Stomach smooth muscle (tissue), 2 donors: ENCODE data around the gene RAMP3.
"Not testable (repeated sequence)": the region's sequence is repeated elsewhere in the genome, so short reads cannot be mapped to it uniquely, and the experiment has no call there.

Source experiments
- H3K27ac ChIP-seq: one replicate; pipeline ENCODE4 v1.7.0; 2013; ENCODE audit warnings: mild to moderate bottlenecking, low read length, inconsistent platforms
- H3K27me3 ChIP-seq, 2 donors: one replicate each; pipeline ENCODE4 v1.7.0; 2013; ENCODE audit warnings: low read length in 2 of 2; ENCODE audit not compliant: insufficient read depth in 2 of 2, control insufficient read depth in 1 of 2
- H3K36me3 ChIP-seq, 2 donors: one replicate each; pipeline ENCODE4 v1.7.0; 2013; ENCODE audit warnings: low read length in 2 of 2; ENCODE audit not compliant: control insufficient read depth in 2 of 2, insufficient read depth in 2 of 2
- H3K4me1 ChIP-seq: one replicate; pipeline ENCODE4 v1.7.0; 2013; ENCODE audit warnings: low read length; ENCODE audit not compliant: control insufficient read depth, insufficient read depth
- H3K4me3 ChIP-seq, 2 donors: one replicate each; pipeline ENCODE4 v1.7.0; 2013; ENCODE audit warnings: low read length in 2 of 2
- H3K9ac ChIP-seq, 2 donors: one replicate each; pipeline ENCODE4 v1.7.0; 2013; ENCODE audit warnings: low read length in 2 of 2, mild to moderate bottlenecking in 1 of 2
- H3K9me3 ChIP-seq, 2 donors: one replicate each; pipeline ENCODE4 v1.7.0; 2013; ENCODE audit warnings: low read length in 2 of 2; ENCODE audit not compliant: control insufficient read depth in 2 of 2
- donor health status: healthy.
- donor health status: Pancreatic carcinoma.

Gene RAMP3, protein sequence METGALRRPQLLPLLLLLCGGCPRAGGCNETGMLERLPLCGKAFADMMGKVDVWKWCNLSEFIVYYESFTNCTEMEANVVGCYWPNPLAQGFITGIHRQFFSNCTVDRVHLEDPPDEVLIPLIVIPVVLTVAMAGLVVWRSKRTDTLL

DNA sequence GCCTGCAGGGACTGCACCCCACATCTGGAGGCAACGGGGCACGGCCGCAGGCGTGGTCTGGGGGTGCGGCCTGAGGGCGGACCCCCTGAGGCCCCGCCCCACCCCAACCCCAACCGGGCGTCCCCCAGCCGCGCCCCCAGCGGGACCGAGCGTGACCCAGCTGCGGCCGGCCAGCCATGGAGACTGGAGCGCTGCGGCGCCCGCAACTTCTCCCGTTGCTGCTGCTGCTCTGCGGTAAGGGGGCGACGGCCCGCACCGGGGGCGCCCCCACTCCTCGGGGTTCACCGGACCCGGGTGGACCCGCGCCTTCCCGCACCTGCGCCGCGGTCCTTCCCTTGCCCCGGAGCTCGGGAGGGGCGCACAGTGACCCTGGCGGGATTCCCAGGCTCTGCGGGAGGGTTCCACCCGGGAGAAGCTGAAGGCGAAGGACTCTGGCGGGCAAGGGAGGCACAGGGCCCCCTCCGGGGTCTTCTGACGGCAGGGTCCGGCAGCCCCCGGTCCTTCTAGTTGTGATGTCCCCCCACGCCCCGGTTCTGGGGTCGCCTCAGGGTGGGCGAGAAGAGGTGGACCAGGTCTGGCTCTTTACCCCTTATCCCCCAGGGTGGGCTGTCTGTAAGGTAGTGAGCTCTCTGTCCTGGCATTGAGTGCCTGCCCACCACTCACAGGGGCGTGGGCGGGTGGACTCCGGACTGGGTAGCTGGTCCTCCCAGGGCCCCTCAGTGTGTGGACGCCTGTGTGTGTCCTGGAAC is at the start of gene RAMP3:
RAMP3 (plus strand) TSS at position 139 of the 749 bp plus-strand sequence; CDS start at position 177, 38 bp downstream.
- Histone ChIP-seq H3K9me3 (no peaks in the 10 kb centered on the region), H3K27ac (no peak within 1 kb of the TSS), H3K27me3 (peaks cover 13 to 22% of the 10 kb centered on the region in 2 donors), H3K36me3 (no peaks in the 10 kb centered on the region), H3K4me1 (peaks cover 4% of the 10 kb centered on the region), H3K4me3 (peak within 1 kb of the TSS in 1 of 2 donors; percentile 47), H3K9ac (no peak within 1 kb of the TSS)

DNA sequence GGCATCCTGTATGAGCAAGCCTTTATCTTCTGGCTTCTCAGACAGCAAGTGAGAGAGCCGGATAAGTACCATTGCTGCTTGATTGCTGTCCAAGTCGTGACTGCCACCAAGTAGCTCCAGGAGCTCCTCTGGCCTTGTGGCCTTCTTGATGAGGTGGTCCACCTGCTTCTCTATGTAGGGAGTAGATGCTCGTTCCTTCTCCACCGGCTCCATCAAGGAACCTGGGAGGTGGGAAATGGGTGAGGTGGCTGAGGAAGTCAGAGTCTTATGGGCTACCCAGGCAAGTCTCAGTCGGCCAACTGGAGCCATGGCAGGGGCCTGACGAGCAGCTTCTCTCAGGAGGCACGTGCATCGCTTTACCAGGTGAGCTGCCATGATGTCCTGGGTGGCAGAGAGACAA is 48.7 kb upstream of the RAMP3 start:
- no peak overlapping the region for H3K4me3 ChIP-seq
- H3K9me3 ChIP-seq = no peaks in the 10 kb centered on the region
- H3K36me3 ChIP-seq = peaks cover 48 to 52% of the 10 kb centered on the region in 2 donors
- peaks cover 24% of the 10 kb centered on the region for H3K4me1 ChIP-seq
- H3K27ac ChIP-seq = no peak overlapping the region
- H3K9ac ChIP-seq = no peak overlapping the region
- no peaks in the 10 kb centered on the region for H3K27me3 ChIP-seq

- Histone ChIP-seq H3K4me1 (peaks cover 24% of the 10 kb centered on the region), H3K9me3 (no peaks in the 10 kb centered on the region)
Measured at GRCh38 chr7:45111298-45112223, 46.0 kb upstream of the RAMP3 start, which contains the start of gene TBRG4. TSS of gene TBRG4 (minus strand) at chr7:45111697. CDS start at chr7:45109237, 2,460 bp downstream.

DNA sequence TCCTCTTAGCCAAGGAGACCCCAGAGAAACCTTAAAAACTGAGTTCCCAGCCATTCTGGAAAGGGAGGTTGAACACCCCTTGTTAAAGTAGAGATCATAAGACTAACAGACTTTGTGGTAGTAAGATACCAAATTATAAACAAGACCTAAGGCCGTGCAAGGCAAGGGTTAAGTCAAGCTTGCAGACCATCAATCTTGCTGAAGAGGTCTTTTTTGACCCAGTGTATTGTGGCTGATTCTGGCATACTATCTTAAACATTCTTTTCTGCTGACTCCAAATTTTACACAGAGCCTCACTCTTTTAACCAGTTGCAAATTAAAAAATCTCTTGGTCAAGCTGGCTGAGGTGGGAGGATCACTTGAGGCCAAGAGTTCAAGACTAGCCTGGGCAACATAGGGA is 44.9 kb upstream of the RAMP3 start:
- Histone ChIP-seq H3K27me3 (peaks cover 0 to 2% of the 10 kb centered on the region in 2 donors), H3K36me3 (peaks cover 12 to 16% of the 10 kb centered on the region in 2 donors), H3K4me1 (peaks cover 21% of the 10 kb centered on the region), H3K4me3 (no peak overlapping the region), H3K9me3 (no peaks in the 10 kb centered on the region), H3K9ac (no peak overlapping the region), H3K27ac (no peak overlapping the region)

More at GRCh38 chr7:45111298-45112223, 46.0 kb upstream of the RAMP3 start, which contains the start of gene TBRG4:
- peaks cover 21 to 27% of the 10 kb centered on the region in 2 donors for H3K36me3 ChIP-seq
- H3K4me3 ChIP-seq = peak within 1 kb of the TSS; percentile 97 to 98
- H3K27ac ChIP-seq = peak within 1 kb of the TSS; percentile 97
- H3K27me3 ChIP-seq = no peaks in the 10 kb centered on the region
- H3K9ac ChIP-seq = peak within 1 kb of the TSS; percentile 90 to 95

DNA sequence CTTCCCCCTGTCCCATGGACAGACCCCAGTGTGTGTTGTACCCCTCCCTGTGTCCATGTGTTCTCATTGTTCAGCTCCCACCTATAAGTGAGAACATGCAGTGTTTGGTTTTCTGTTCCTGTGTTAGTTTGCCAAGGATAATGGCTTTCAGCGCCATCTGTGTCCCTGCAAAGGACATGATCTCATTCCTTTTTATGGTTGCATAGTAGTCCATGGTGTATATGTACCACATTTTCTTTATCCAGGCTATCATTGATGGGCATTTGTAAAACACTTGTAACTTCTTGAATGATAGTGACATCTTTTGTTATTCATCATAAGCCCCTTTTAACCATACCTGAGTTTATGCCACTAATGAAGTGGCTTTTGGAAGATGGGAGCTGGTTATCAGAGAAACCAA is 43.3 kb upstream of the RAMP3 start:
- not testable (repeated sequence) for H3K36me3 ChIP-seq, H3K27ac ChIP-seq, H3K4me1 ChIP-seq, H3K9ac ChIP-seq, H3K4me3 ChIP-seq, H3K9me3 ChIP-seq, H3K27me3 ChIP-seq

DNA sequence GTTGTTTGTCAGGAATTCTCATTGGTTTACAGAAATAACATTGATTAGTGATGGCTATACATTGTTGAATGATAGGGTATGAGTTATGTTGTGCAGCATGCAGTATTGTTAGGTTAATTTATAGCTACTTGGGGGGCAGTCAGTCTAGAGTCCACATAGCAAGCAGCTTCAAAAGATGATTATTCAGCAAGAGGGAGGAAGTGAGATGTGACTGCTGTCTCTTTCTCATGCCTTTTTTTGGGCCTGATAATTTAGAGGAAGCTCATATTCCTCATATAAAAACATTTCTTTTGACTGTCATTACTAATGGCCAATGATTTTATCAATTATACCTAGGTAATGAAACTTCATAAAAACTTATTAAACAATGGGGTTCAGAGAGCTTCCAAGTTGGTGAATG is 42.7 kb upstream of the RAMP3 start:
- no peaks in the 10 kb centered on the region for H3K36me3 ChIP-seq
- H3K27me3 ChIP-seq = peaks cover 0 to 4% of the 10 kb centered on the region in 2 donors
- no peak overlapping the region for H3K9ac ChIP-seq
- no peak overlapping the region for H3K4me3 ChIP-seq
- peaks cover 9% of the 10 kb centered on the region for H3K4me1 ChIP-seq
- H3K27ac ChIP-seq = no peak overlapping the region
- H3K9me3 ChIP-seq = no peaks in the 10 kb centered on the region

- Histone ChIP-seq H3K4me1 (no peaks in the 10 kb centered on the region), H3K27me3 (peaks cover 0 to 4% of the 10 kb centered on the region in 2 donors), H3K4me3 (no peak overlapping the region), H3K27ac (no peak overlapping the region), H3K9ac (no peak overlapping the region), H3K9me3 (no peaks in the 10 kb centered on the region), H3K36me3 (no peaks in the 10 kb centered on the region)
Measured at GRCh38 chr7:45116048-45116447, 41.5 kb upstream of the RAMP3 start.

DNA sequence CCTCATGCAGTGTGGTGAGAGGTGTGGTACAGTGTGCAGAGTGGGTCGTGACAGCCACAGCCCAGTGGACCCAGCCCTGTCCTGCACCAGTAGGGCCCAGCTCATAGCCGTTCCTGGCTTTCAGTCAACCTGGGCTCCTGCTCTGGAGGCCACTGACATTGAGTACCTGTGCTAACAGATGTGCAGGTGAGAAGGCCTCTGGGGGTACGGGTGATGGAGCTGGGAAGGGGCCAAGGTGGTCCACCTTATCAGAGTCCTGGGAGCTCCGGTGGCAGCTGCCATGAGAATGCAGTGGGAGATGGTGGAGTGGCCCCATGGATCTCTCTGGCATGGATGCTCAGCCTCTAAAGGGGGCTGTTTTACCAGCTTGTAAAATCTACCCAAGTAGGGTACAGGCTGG is 40.0 kb upstream of the RAMP3 start:
- Histone ChIP-seq H3K9me3 (no peaks in the 10 kb centered on the region), H3K9ac (no peak overlapping the region), H3K4me3 (no peak overlapping the region), H3K27me3 (peaks cover 0 to 4% of the 10 kb centered on the region in 2 donors), H3K36me3 (no peaks in the 10 kb centered on the region), H3K27ac (no peak overlapping the region), H3K4me1 (no peaks in the 10 kb centered on the region)

GRCh38 chr7:45118292-45118691 is 39.3 kb upstream of the RAMP3 start:
- Histone ChIP-seq H3K36me3 (no peaks in the 10 kb centered on the region), H3K27me3 (peaks cover 0 to 4% of the 10 kb centered on the region in 2 donors), H3K9me3 (no peaks in the 10 kb centered on the region), H3K27ac (no peak overlapping the region), H3K4me3 (no peak overlapping the region), H3K4me1 (no peaks in the 10 kb centered on the region), H3K9ac (no peak overlapping the region)

GRCh38 chr7:45118889-45119331 is 38.7 kb upstream of the RAMP3 start:
- no peak overlapping the region for H3K4me3 ChIP-seq
- H3K27ac ChIP-seq = no peak overlapping the region
- H3K4me1 ChIP-seq = no peaks in the 10 kb centered on the region
- peaks cover 0 to 4% of the 10 kb centered on the region in 2 donors for H3K27me3 ChIP-seq
- no peak overlapping the region for H3K9ac ChIP-seq
- no peaks in the 10 kb centered on the region for H3K9me3 ChIP-seq
- H3K36me3 ChIP-seq = no peaks in the 10 kb centered on the region
